ENCODE data around the gene CALML3.
"Not testable (repeated sequence)": the region's sequence is repeated elsewhere in the genome, so short reads cannot be mapped to it uniquely, and the experiment has no call there.

CALML3 gene

DNA sequence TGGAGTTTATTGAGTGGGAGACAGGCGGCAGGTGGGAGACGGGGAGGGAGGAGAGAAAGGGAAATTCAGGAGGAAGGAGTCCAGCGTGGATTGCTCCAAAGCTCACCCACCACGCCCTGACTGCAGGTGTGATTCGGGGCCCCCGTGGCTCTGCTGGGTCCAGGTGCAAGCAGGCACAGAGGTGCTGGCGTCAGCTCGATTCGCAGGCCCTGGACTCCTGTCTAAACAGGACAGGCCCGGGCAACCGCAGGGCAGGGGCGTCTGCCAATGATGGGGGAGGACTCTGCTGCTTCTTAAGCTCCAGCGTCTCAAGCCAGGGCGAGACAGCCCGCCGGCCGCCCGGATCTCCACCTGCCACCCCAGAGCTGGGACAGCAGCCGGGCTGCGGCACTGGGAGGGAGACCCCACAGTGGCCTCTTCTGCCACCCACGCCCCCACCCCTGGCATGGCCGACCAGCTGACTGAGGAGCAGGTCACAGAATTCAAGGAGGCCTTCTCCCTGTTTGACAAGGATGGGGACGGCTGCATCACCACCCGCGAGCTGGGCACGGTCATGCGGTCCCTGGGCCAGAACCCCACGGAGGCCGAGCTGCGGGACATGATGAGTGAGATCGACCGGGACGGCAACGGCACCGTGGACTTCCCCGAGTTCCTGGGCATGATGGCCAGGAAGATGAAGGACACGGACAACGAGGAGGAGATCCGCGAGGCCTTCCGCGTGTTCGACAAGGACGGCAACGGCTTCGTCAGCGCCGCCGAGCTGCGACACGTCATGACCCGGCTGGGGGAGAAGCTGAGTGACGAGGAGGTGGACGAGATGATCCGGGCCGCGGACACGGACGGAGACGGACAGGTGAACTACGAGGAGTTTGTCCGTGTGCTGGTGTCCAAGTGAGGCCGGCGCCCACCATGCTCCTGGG lies at the start of gene CALML3:
CALML3 (plus strand) TSS at position 321 of the 920 bp plus-strand sequence; CDS start at position 446, 125 bp downstream.
- no peak for DNase-seq

DNA sequence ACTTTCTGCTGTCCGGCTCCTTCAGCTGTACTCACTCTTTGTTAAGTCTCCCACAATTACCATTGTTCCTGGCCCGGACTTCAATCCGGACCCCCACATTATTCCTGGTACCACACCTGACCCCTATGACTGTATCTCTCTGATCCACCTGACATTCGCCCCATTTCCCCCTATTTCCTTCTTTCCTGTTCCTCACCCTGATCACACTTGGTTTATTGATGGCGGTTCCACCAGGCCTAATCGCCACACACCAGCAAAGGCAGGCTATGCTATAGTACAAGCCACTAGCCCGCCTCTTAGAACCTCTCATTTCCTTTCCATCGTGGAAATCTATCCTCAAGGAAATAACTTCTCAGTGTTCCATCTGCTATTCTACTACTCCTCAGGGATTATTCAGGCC lies 49.7 kb upstream of the CALML3 start:
- DNase-seq: not testable (repeated sequence)

GRCh38 chr10:5475974-5476807 lies 48.6 kb upstream of the CALML3 start:
- not testable (repeated sequence) for DNase-seq

- no peak for DNase-seq
Measured at GRCh38 chr10:5476918-5477525, 47.7 kb upstream of the CALML3 start.

- DNase-seq: no peak
Measured at GRCh38 chr10:5477948-5478693, 46.6 kb upstream of the CALML3 start.

GRCh38 chr10:5478694-5479305 lies 46.0 kb upstream of the CALML3 start:
- no peak for DNase-seq

DNA sequence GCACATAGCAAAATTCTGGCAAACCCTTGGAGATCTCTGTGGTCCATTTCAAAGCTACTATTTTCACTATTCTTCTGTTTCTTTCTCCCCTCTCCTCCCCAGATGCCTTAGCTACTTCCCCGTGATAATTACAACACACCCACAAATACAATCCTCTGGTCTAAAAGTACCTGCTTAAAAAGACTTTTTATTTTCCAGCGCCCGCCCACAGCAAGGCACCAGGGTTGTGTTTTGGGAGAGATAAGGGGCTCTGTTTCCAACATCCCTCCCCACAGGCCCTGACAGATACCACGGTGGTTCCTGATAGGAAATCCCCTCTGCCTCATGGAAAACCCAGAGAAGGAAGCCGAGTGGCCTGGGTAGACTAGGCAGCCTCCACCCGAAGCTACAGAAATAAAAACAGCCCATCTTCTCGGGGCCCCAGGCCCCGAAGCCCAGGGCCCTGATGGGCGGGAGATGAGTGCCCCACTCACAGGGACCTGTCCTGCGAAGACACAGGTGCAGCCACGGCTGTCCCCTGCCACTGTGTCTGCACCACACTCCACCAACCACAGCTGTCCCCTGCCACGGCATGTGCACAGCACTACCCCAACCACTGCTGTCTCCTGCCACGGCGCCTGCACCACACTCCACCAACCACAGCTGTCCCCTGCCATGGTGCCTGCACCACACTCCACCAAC lies 45.1 kb upstream of the CALML3 start:
- no peak for DNase-seq

GRCh38 chr10:5480162-5480941 lies 44.4 kb upstream of the CALML3 start:
- no peak for DNase-seq

GRCh38 chr10:5481121-5481520 lies 43.6 kb upstream of the CALML3 start:
- DNase-seq: no peak

DNA sequence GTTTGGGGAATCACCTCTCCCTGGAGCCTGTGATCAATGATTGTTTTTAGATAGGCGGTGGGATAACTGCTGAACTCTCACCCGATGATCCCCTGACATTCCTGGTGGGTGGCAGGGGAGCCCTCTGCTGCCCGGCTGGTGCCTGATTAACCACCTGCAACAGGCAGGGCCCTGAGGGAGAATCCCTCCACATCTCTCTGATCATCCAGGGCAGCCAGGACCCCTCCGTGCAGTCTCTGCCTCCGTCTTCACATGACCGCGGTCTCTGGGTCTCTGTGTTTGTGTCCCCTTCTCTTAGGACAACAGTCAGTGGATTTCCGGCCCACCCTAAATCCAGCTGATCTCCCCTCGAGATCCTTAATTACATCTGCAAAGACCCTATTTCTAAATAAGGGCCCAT lies 42.7 kb upstream of the CALML3 start:
- DNase-seq: no peak

DNA sequence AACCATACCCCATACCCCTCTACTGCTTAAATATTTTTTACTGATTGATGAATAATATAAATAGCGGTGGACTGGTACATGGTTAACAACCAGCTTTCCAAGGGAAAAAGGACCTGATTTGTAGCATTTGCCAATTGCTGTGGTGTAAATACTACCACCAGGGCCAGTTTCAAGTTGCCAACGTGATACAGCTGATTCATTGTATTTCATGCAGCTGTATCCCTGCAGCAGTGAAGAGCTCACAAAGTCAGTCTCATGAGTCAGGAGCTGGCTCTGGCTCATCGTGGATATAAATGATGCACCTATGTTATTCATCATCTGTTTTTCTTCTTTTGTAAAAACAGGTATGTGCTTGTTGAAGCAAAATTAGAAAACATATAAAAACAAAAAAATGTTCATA lies 40.6 kb upstream of the CALML3 start:
- DNase-seq: no peak

DNA sequence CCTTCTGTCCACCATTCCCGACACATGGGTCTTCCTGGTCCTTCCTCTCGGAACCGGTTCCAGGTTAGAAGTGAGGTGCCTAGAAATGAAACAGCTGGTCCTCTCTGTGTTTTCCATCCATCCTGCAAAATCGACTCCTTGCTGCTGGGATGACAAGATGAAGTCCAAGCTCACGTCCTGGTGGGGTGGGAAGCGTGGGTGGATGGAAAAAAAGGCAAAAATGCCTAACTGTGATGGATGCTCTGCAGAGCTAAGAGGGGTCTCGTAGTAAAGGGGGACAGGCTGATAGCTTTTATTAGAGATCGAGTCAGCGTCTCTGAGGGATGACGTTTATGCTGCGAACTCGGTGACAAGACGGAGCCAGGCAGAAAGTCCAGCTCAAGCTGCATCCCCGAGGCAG lies 39.5 kb upstream of the CALML3 start:
- DNase-seq: no peak

- DNase-seq: no peak
Measured at GRCh38 chr10:5485948-5486852, 38.6 kb upstream of the CALML3 start.

- no peak for DNase-seq
Measured at GRCh38 chr10:5486853-5487235, 37.9 kb upstream of the CALML3 start.

GRCh38 chr10:5488272-5489161 lies 36.2 kb upstream of the CALML3 start:
- no peak for DNase-seq

DNA sequence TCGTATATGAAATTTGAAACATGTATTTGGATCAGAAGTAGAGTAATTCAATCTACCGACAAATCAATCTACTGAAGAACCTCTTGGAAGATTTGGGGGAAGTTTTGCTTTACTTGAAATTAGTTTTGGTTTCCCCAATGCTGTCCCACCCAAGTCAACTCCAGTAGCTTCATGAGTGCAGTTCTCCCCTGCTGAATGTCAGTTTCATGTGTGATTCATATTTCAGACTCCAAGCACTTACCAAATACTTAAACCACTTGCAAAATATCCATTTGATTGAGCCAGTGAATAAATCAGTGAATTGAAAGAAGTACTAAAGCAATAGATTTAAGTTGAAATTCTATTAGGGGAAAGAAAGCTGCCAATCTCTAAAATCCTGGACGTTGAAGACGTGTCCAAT lies 34.7 kb upstream of the CALML3 start:
- DNase-seq: no peak

DNA sequence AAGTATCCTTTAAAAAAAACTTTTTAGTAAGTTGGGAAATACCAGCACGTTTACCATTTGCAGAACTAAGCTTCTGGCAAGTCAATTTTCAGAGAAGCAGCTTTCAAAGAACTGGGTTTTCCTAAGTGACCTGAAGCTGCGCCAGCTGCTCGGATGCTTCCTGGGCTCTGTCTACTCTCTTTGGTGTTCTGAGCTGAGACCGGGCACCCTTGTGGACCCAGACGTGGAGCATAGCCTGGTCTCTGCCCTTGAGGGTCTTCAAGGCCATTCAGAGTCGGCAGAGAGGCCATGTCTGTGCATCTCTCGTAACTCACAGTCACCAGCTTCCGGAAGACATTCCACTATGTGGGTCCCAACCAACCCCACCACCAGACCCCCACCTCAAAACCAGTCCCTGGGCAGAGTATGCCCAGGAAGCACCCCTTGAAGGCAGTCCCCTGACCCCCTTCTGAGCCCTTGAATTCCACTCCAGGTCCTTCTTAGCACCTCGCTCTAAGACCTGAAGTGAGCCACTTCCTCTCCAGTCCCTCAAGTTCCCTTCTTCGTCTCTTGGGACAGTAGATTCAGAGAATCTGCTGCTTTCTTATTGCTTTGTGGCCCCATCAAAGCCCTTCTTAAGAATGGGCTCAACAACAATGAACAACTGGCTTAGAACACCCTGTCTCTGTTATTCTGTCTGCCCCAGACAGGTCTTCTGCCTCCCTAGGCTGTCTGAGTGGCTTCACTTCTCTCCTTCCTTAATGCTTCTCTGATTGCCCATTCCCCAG lies 33.9 kb upstream of the CALML3 start:
- no peak for DNase-seq

- no peak for DNase-seq
Measured at GRCh38 chr10:5491477-5491876, 33.3 kb upstream of the CALML3 start.
